ENCODE results near the gene HS1BP3. TPM values are rescaled to one million over a fixed set of nuclear protein-coding genes. Genes with fewer than 3 reads are reported as not detected.

Gene HS1BP3
- total and polyA plus RNA-seq, 2 of the 4 experiments (the other 2 are of a cell fraction) = 9.0 to 14.8 TPM

DNA sequence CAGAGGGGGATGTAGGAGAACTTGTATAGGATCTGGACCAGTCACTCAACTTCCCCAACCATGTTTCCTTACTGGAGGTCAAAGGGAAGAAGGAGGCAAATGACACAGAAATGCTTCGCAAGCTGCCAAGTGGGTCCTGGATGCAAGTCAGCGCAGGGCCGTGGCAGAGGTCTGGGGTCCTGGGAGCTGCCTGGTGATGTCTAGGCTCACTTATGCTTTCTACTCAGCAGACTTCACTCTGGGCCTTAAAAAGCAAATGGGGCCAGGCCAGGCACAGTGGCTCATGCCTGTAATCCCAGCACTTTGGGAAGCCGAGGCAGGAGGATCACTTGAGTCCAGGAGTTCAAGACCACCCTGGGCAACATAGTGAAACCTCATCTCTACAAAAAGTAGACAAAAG, 19.9 kb downstream of the HS1BP3 start:
- no peak for ATAC-seq (ENCODE audit: low read depth)
- Histone ChIP-seq H3K56ac (ENCODE audit: extremely low read depth, insufficient read depth, low read length) (no peak overlapping the region), H4K5ac (ENCODE audit: low read depth, low read length) (no peak overlapping the region), H2AK5ac (ENCODE audit: low read depth, low read length) (no peak overlapping the region), H3K27ac (ENCODE audit: insufficient read depth, low read length) (no peak overlapping the region), H3K4me3 (ENCODE audit: insufficient read depth, low read depth, low read length) (no peak overlapping the region), H3K14ac (replicated peaks; ENCODE audit: low read depth, low read length) (no peak overlapping the region), H2AK9ac (replicated peaks; ENCODE audit: low read depth, low read length, poor library complexity) (no peak overlapping the region), H3K4me2 (ENCODE audit: low read depth, low read length) (no peak overlapping the region), H3K9me3 (ENCODE audit: control insufficient read depth, insufficient read depth, low read length) (no peaks in the 10 kb centered on the region), H4K20me1 (ENCODE audit: insufficient read depth, low read length) (no peaks in the 10 kb centered on the region), H2BK20ac (ENCODE audit: low read depth, low read length) (no peak overlapping the region), H2BK15ac (ENCODE audit: low read depth, low read length) (no peak overlapping the region), H3K4ac (ENCODE audit: low read depth, low read length) (no peak overlapping the region), H4K8ac (ENCODE audit: low read depth in 2 of 2, low read length in 2 of 2) (no peak overlapping the region), H4K91ac (ENCODE audit: insufficient read depth, low read depth, low read length) (no peak overlapping the region), H3K18ac (ENCODE audit: low read depth, low read length) (no peak overlapping the region), H2BK120ac (ENCODE audit: low read depth, low read length) (no peak overlapping the region), H3K79me1 (ENCODE audit: low read depth in 1 of 2, low read length in 2 of 2) (no peaks in the 10 kb centered on the region), H3K23ac (ENCODE audit: low read depth, low read length) (no peak overlapping the region), H3K4me1 (ENCODE audit: control insufficient read depth, insufficient read depth, low read length) (peaks cover 11% of the 10 kb centered on the region), H3K9me1 (ENCODE audit: insufficient read depth, low read length) (no peaks in the 10 kb centered on the region), H3K36me3 (ENCODE audit: control insufficient read depth, insufficient read depth, low read length) (peaks cover 12% of the 10 kb centered on the region), H3K9ac (ENCODE audit: low read depth, low read length) (no peak overlapping the region), H2AFZ (replicated peaks; ENCODE audit: low read length, poor library complexity) (no peak overlapping the region), H3K27me3 (ENCODE audit: control insufficient read depth, insufficient read depth, low read length) (no peaks in the 10 kb centered on the region), H2BK5ac (ENCODE audit: low read depth, low read length, poor library complexity, severe bottlenecking) (no peak overlapping the region)
- intact Hi-C loops (cut with micrococcal nuclease) (no loop called here), in situ Hi-C loops (cut with MboI; ENCODE audit: low sequenced_read_pairs) (loop anchor here (5.0 kb wide), 1 partner anchor 189 kb away; no protein-coding TSS in a partner anchor), dilution Hi-C loops (cut with HindIII; ENCODE audit: low sequenced_read_pairs, unreplicated experiment) (loop anchor here (25.0 kb wide), 1 partner anchor 244 kb away; no protein-coding TSS in a partner anchor)
- CTCF ChIA-PET = no interaction called here
- WGBS, 2 experiments (ENCODE audit: extremely low coverage in 2 of 2, insufficient read length in 1 of 2) = 96% methylated on average over 3 of the region's 4 CpGs; no CpG with 5 or more reads in 1 of the 2 experiments
- TF ChIP-seq NFE2L2 (IDR thresholded peaks at IDR 0.05; ENCODE audit: low read depth, low read length) (no peak), RAD21 (IDR thresholded peaks at IDR 0.05; ENCODE audit: low read length) (no peak), CEBPB (IDR thresholded peaks at IDR 0.05; ENCODE audit: low read depth, low read length) (no peak), RFX5 (IDR thresholded peaks at IDR 0.05; ENCODE audit: low read depth, low read length) (no peak)
- POLR2A ChIA-PET (ENCODE audit: unreplicated experiment) = no interaction called here
- BruUV-seq (replicated peaks) = no TSS peak
- no peak for DNase-seq
